ENCODE data around the gene TAS2R50. TPM values are rescaled to one million over a fixed set of nuclear protein-coding genes. Genes with fewer than 3 reads are reported as not detected.
A peak's percentile ranks its signal among the peaks of the same experiment; 100 is the strongest.

The TAS2R50 gene
- total and polyA plus RNA-seq, 2 donors (not counting 3 experiments of a cell fraction or from before 2014, with no cell fraction given): 0.12 to 1.5 TPM

- ChIA-PET CTCF (interaction anchor here (0.8 to 1.5 kb wide), 2 partner anchors 57 to 231 kb away, joined by 3 to 5 read pairs; no protein-coding TSS in a partner anchor), POLR2A (no interaction called here)
- Histone ChIP-seq H3K4me2 (ENCODE audit: insufficient read depth, low read length) (peak overlapping the region; percentile 5), H3K9ac (replicated peaks; ENCODE audit: extremely low read depth, insufficient read depth, low read length) (no peak overlapping the region), H3K27ac (ENCODE audit: insufficient read depth, low read depth, low read length) (peak overlapping the region; percentile 35), H3K4me3 (replicated peaks in 1 of 3; ENCODE audit: insufficient read depth in 1 of 3, low read depth in 1 of 3, low read length in 3 of 3) (no peak overlapping the region), H4K20me1 (replicated peaks; ENCODE audit: control insufficient read depth, extremely low read depth, insufficient read depth, low read length) (no peaks in the 10 kb centered on the region), H3K79me2 (ENCODE audit: control insufficient read depth, insufficient read depth, low read length) (no peaks in the 10 kb centered on the region), H3K9me1 (replicated peaks; ENCODE audit: control insufficient read depth, extremely low read depth, insufficient read depth, low read length) (no peaks in the 10 kb centered on the region), H3K4me1 (ENCODE audit: control insufficient read depth, extremely low read depth, insufficient read depth, low read length) (peaks cover 21% of the 10 kb centered on the region), H3K27me3 (ENCODE audit: control insufficient read depth in 2 of 2, insufficient read depth in 2 of 2, low read length in 2 of 2) (no peaks in the 10 kb centered on the region), H2AFZ (ENCODE audit: low read depth, low read length) (peak overlapping the region; percentile 1), H3K36me3 (ENCODE audit: control insufficient read depth in 2 of 2, extremely low read depth in 1 of 2, insufficient read depth in 2 of 2, low read length in 2 of 2) (no peaks in the 10 kb centered on the region), H3K9me3 (replicated peaks; ENCODE audit: control insufficient read depth, insufficient read depth, low read length) (no peaks in the 10 kb centered on the region)
- TF ChIP-seq, protein P1, sequence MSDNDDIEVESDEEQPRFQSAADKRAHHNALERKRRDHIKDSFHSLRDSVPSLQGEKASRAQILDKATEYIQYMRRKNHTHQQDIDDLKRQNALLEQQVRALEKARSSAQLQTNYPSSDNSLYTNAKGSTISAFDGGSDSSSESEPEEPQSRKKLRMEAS (IDR thresholded peaks at IDR 0.05; ENCODE audit: insufficient read depth, insufficient read length): no peak
- TF ChIP-seq POLR2A (IDR thresholded peaks at IDR 0.05; ENCODE audit: low read depth, low read length): no peak
- TF ChIP-seq FOS (IDR thresholded peaks at IDR 0.05; ENCODE audit: borderline replicate concordance, insufficient read depth, low read length): no peak
- TF ChIP-seq JUN (IDR thresholded peaks at IDR 0.05; ENCODE audit: borderline replicate concordance, insufficient read depth, insufficient read length, low read depth): no peak
- TF ChIP-seq GATA2 (IDR thresholded peaks at IDR 0.05; ENCODE audit: insufficient read depth, insufficient read length, low read depth, low read length): no peak
- no peak for TF ChIP-seq MYC (IDR thresholded peaks at IDR 0.05; ENCODE audit: low read depth, low read length)
- TF ChIP-seq CTCF (IDR thresholded peaks at IDR 0.05; ENCODE audit: extremely low read depth in 1 of 2, insufficient read depth in 1 of 2, low read depth in 1 of 2, low read length in 2 of 2): no peak
- TF ChIP-seq POLR2AphosphoS5 (IDR thresholded peaks at IDR 0.05; ENCODE audit: insufficient read depth, low read depth, low read length): no peak
- no peak for TF ChIP-seq EZH2 (IDR thresholded peaks at IDR 0.05; ENCODE audit: borderline replicate concordance, low read depth, low read length, severe bottlenecking)
- dilution Hi-C loops (cut with MboI; ENCODE audit: extremely low pct_ligation_motif_present, low sequenced_read_pairs): no loop called here
- intact Hi-C loops (cut with micrococcal nuclease): loop anchor here (5.0 to 10.0 kb wide), 2 partner anchors 206 to 518 kb away; partner anchors contain the start of gene SMIM10L1
- BruUV-seq (replicated peaks): no TSS peak
- DNase-seq (ENCODE audit: low read depth, low spot score) (peak; percentile 81), FAIRE-seq (no peak)
These were observed 17.8 kb downstream of the TAS2R50 start for GRCh38 chr12:10968765-10969456.
